Esophagus squamous epithelium (tissue), 4 donors: ENCODE measurements around the gene PSMB5.

Experiments
- CTCF ChIP-seq, 6 experiments: fragments of 450-650 bp in 4 of 6; fragments of 200-600 bp in 2 of 6; sonication (generic) in 2 of 6; IDR thresholded peaks; one replicate each; pipeline ENCODE4 v1.5.1; 2016 to 2019; ENCODE audit warnings: antibody characterized with exemption in 6 of 6, mild to moderate bottlenecking in 4 of 6, moderate library complexity in 4 of 6
- POLR2A ChIP-seq, 4 donors: fragments of 450-650 bp; IDR thresholded peaks; one replicate each; pipeline ENCODE4 v1.6.1; 2017; ENCODE audit warnings: antibody characterized with exemption in 4 of 4, mild to moderate bottlenecking in 4 of 4, moderate library complexity in 3 of 4

GRCh38 chr14:23058654-23059504 is 24.2 kb upstream of the PSMB5 start:
- TF ChIP-seq CTCF (IDR thresholded peaks at IDR 0.05): no peak
- TF ChIP-seq POLR2A (IDR thresholded peaks at IDR 0.05): no peak
